ENCODE data around the gene RETREG3.

GRCh38 chr17:42618442-42619150, 9.4 kb upstream of the RETREG3 start:
- TF ChIP-seq CTCF (IDR thresholded peaks at IDR 0.05; ENCODE audit: poor library complexity) (peak; percentile 35), EZH2phosphoT487 (IDR thresholded peaks at IDR 0.05; ENCODE audit: low read depth, severe bottlenecking, unreplicated experiment) (no peak)

Measured in hepatocyte (in vitro differentiated cells).